SIG-M5 treated with dmso at 0.1 percent for 504 hours (cell line): ENCODE measurements around the gene IL2RA.
"Not testable (repeated sequence)": the region's sequence is repeated elsewhere in the genome, so short reads cannot be mapped to it uniquely, and the experiment has no call there.

Source experiments
- DNase-seq: peaks from one replicate; lab custom pipeline; 2025; ENCODE audit not compliant: unreplicated experiment; lab: John Stamatoyannopoulos, UW

Gene IL2RA

GRCh38 chr10:6062101-6062771 lies at the start of gene IL2RA:
TSS of gene IL2RA (minus strand) at chr10:6062367. CDS start at chr10:6062151, 216 bp downstream.
- no peak for DNase-seq

- DNase-seq = no peak
These were observed 48.0 kb upstream of the IL2RA start for GRCh38 chr10:6110136-6110535.

GRCh38 chr10:6109444-6109775 lies 47.2 kb upstream of the IL2RA start:
- DNase-seq = no peak

GRCh38 chr10:6108631-6109443 lies 46.7 kb upstream of the IL2RA start:
- DNase-seq = peak; percentile 10

- no peak for DNase-seq
These were observed 45.9 kb upstream of the IL2RA start for GRCh38 chr10:6108072-6108471.

GRCh38 chr10:6107616-6108015 lies 45.4 kb upstream of the IL2RA start:
- DNase-seq = not testable (repeated sequence)

GRCh38 chr10:6103591-6103990 lies 41.4 kb upstream of the IL2RA start:
- DNase-seq = no peak

GRCh38 chr10:6102128-6102527 lies 40.0 kb upstream of the IL2RA start:
- no peak for DNase-seq

GRCh38 chr10:6101181-6101580 lies 39.0 kb upstream of the IL2RA start:
- no peak for DNase-seq

- DNase-seq = no peak
These were observed 38.2 kb upstream of the IL2RA start for GRCh38 chr10:6100370-6100769.

- no peak for DNase-seq
These were observed 36.0 kb upstream of the IL2RA start for GRCh38 chr10:6098156-6098555.

GRCh38 chr10:6097063-6097462 lies 34.9 kb upstream of the IL2RA start:
- DNase-seq = no peak

- no peak for DNase-seq
These were observed 33.8 kb upstream of the IL2RA start for GRCh38 chr10:6095810-6096570.

GRCh38 chr10:6092731-6093130 lies 30.6 kb upstream of the IL2RA start:
- no peak for DNase-seq

GRCh38 chr10:6091630-6092029 lies 29.5 kb upstream of the IL2RA start:
- peak; percentile 6 for DNase-seq

GRCh38 chr10:6089334-6090219 lies 27.4 kb upstream of the IL2RA start:
- DNase-seq = peak; percentile 47

GRCh38 chr10:6088721-6089333 lies 26.7 kb upstream of the IL2RA start, which contains the start of gene RBM17:
TSS of gene RBM17 (plus strand) at chr10:6089034. CDS start at chr10:6097066, 8,032 bp downstream.
- DNase-seq = peak; percentile 88

- peak; percentile 86 for DNase-seq
These were observed 24.4 kb upstream of the IL2RA start for GRCh38 chr10:6086375-6087233.
